Measurements from ENCODE around the gene GRHL1. TPM values are rescaled to one million over a fixed set of nuclear protein-coding genes. Genes with fewer than 3 reads are reported as not detected.

GRHL1 gene
- total RNA-seq, 1 experiment from 2014 or later = 11.6 TPM

DNA sequence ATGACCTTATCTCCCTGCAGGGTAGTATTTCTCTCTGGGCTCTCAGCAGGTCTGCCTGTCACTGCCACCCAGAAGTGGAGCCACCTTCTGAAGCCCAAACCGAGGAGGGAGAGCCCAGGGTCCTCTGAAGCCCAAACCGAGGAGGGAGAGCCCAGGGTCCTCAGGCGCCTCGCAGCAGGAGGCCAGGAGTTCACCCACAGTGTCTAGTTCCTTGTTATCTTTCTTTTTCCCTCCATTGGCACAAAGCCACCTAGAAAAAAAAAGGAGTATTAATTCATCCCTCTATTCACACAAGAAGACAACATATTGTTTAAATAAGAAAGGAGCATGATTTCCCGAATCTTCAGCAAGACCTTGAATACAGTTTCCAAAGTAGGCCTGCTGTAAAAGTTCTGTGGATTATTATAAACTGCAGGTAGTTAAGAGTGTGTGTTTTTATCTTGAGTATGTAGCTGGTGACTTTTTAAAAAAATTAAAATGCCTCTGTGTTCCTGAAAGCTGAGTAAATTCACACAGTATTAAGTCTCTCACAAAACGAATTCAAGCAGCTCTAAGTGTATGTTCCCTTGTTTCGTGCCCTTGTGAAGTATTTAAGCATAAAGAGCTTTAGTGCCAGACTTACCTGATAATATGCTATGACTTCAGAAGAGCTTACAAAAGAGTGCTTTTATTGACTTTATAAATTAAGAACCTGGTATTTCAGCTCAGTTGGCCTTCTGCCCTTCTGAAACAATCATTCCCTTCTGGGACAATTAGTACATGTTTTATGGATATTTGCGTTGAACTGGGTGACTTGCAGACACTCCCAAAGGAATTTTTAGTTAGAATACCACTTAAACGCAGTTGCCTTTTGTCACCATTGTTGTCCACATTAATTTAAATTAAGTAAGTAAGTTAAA is 11.7 kb upstream of the GRHL1 start:
- H3K27ac Mint-ChIP-seq (ENCODE audit: unreplicated experiment) = no peak overlapping the region
- H3K27me3 ChIP-seq (replicated peaks; ENCODE audit: control insufficient read depth, insufficient read depth, low read length) = no peaks in the 10 kb centered on the region
- intact Hi-C loops (cut with micrococcal nuclease; ENCODE audit: unreplicated experiment) = no loop called here

GRCh38 chr2:9941196-9941995 is 10.1 kb upstream of the GRHL1 start:
- intact Hi-C loops (cut with micrococcal nuclease; ENCODE audit: unreplicated experiment) = no loop called here
- no peaks in the 10 kb centered on the region for H3K36me3 ChIP-seq (ENCODE audit: control insufficient read depth, insufficient read depth, low read length)
- POLR2A ChIA-PET = interaction anchor here (1.5 kb wide), 1 partner anchor 98 kb away, joined by 7 read pairs; the partner anchor contains the start of gene TAF1B
- Mint-ChIP-seq H3K36me3 (ENCODE audit: insufficient read depth, unreplicated experiment) (no peaks in the 10 kb centered on the region), H3K9me3 (ENCODE audit: unreplicated experiment) (no peaks in the 10 kb centered on the region), H3K4me3 (ENCODE audit: unreplicated experiment) (peak overlapping the region; percentile 34), H3K27me3 (ENCODE audit: insufficient read depth, unreplicated experiment) (no peaks in the 10 kb centered on the region), H3K27ac (ENCODE audit: unreplicated experiment) (peak overlapping the region; percentile 16), H3K4me1 (ENCODE audit: low read depth, unreplicated experiment) (peaks cover 30% of the 10 kb centered on the region)
- no peak overlapping the region for H3K4me3 ChIP-seq (ENCODE audit: low read depth, low read length)
- peak in 1 of 2 experiments; percentile 63 for DNase-seq
- peaks cover 26% of the 10 kb centered on the region for H3K4me1 ChIP-seq
- no peaks in the 10 kb centered on the region for H3K27me3 ChIP-seq (replicated peaks; ENCODE audit: control insufficient read depth, insufficient read depth, low read length)
- TF ChIP-seq, protein P1, sequence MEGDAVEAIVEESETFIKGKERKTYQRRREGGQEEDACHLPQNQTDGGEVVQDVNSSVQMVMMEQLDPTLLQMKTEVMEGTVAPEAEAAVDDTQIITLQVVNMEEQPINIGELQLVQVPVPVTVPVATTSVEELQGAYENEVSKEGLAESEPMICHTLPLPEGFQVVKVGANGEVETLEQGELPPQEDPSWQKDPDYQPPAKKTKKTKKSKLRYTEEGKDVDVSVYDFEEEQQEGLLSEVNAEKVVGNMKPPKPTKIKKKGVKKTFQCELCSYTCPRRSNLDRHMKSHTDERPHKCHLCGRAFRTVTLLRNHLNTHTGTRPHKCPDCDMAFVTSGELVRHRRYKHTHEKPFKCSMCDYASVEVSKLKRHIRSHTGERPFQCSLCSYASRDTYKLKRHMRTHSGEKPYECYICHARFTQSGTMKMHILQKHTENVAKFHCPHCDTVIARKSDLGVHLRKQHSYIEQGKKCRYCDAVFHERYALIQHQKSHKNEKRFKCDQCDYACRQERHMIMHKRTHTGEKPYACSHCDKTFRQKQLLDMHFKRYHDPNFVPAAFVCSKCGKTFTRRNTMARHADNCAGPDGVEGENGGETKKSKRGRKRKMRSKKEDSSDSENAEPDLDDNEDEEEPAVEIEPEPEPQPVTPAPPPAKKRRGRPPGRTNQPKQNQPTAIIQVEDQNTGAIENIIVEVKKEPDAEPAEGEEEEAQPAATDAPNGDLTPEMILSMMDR (IDR thresholded peaks at IDR 0.05; ENCODE audit: insufficient read depth in 1 of 2, low read depth in 1 of 2, low read length in 1 of 2, severe bottlenecking in 1 of 2, unreplicated experiment in 1 of 2) = no peak
- BruUV-seq (replicated peaks) = no TSS peak
- no peaks in the 10 kb centered on the region for H3K9me3 ChIP-seq
- CTCF ChIA-PET = interaction anchor here (0.6 kb wide), 2 partner anchors 68 to 209 kb away, joined by 4 to 6 read pairs; no protein-coding TSS in a partner anchor

More for the DNA sequence above, 11.7 kb upstream of the GRHL1 start:
- POLR2A ChIA-PET = interaction anchor here (1.5 kb wide), 1 partner anchor 96 kb away, joined by 7 read pairs; the partner anchor contains the start of gene TAF1B
- DNase-seq = no peak
- CTCF ChIA-PET = interaction anchor here (1.2 kb wide), 1 partner anchor 44 kb away, joined by 3 read pairs; no protein-coding TSS in a partner anchor
- H3K9me3 ChIP-seq = no peaks in the 10 kb centered on the region
- peaks cover 18% of the 10 kb centered on the region for H3K4me1 ChIP-seq
- Mint-ChIP-seq H3K27me3 (ENCODE audit: insufficient read depth, unreplicated experiment) (no peaks in the 10 kb centered on the region), H3K4me3 (ENCODE audit: unreplicated experiment) (no peak overlapping the region), H3K4me1 (ENCODE audit: low read depth, unreplicated experiment) (peaks cover 30% of the 10 kb centered on the region), H3K9me3 (ENCODE audit: unreplicated experiment) (no peaks in the 10 kb centered on the region), H3K36me3 (ENCODE audit: insufficient read depth, unreplicated experiment) (peaks cover 5% of the 10 kb centered on the region)
- TF ChIP-seq, protein P1 (IDR thresholded peaks at IDR 0.05; ENCODE audit: insufficient read depth in 1 of 2, low read depth in 1 of 2, low read length in 1 of 2, severe bottlenecking in 1 of 2, unreplicated experiment in 1 of 2) = no peak
- H3K36me3 ChIP-seq (ENCODE audit: control insufficient read depth, insufficient read depth, low read length) = no peaks in the 10 kb centered on the region
- no peak overlapping the region for H3K4me3 ChIP-seq (ENCODE audit: low read depth, low read length)
- BruUV-seq (replicated peaks) = no TSS peak

DNA sequence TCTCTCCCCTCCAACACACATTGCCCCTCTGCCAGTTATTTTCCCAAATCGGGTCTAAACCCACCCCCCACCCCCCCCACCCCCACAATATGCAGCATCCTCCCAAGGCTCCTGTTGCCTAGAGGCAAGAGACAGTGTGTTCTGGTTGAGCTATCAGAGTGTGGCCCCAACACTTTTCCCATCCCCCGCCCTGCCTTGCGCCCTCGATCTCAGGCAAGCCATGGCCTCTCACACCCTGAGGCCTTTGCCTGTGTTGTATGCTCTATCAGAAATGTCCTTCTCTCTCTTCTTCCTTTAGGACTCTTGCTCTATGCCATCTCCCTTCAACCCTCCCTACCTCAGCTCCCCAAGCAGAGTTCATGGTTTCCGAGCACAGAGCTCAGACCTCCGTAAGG is 9.5 kb upstream of the GRHL1 start:
- Histone ChIP-seq H3K4me1 (peaks cover 32% of the 10 kb centered on the region), H3K36me3 (ENCODE audit: control insufficient read depth, insufficient read depth, low read length) (no peaks in the 10 kb centered on the region), H3K4me3 (ENCODE audit: low read depth, low read length) (no peak overlapping the region), H3K27me3 (replicated peaks; ENCODE audit: control insufficient read depth, insufficient read depth, low read length) (no peaks in the 10 kb centered on the region), H3K9me3 (no peaks in the 10 kb centered on the region)
- intact Hi-C loops (cut with micrococcal nuclease; ENCODE audit: unreplicated experiment) = no loop called here
- BruUV-seq (replicated peaks) = no TSS peak
- CTCF ChIA-PET = interaction anchor here (0.6 kb wide), 1 partner anchor 69 kb away, joined by 6 read pairs; no protein-coding TSS in a partner anchor
- POLR2A ChIA-PET = no interaction called here
- Mint-ChIP-seq H3K9me3 (ENCODE audit: unreplicated experiment) (no peaks in the 10 kb centered on the region), H3K4me1 (ENCODE audit: low read depth, unreplicated experiment) (peaks cover 30% of the 10 kb centered on the region), H3K36me3 (ENCODE audit: insufficient read depth, unreplicated experiment) (no peaks in the 10 kb centered on the region), H3K27ac (ENCODE audit: unreplicated experiment) (peak overlapping the region; percentile 16), H3K27me3 (ENCODE audit: insufficient read depth, unreplicated experiment) (no peaks in the 10 kb centered on the region), H3K4me3 (ENCODE audit: unreplicated experiment) (peak overlapping the region; percentile 34)
- no peak for DNase-seq
- TF ChIP-seq, protein P1 (IDR thresholded peaks at IDR 0.05; ENCODE audit: insufficient read depth in 1 of 2, low read depth in 1 of 2, low read length in 1 of 2, severe bottlenecking in 1 of 2, unreplicated experiment in 1 of 2) = no peak

Data from Caco-2 (cell line).